KMS-11 (cell line): Measurements from ENCODE around the gene MACROD2.
"Not testable (repeated sequence)": the region's sequence is repeated elsewhere in the genome, so short reads cannot be mapped to it uniquely, and the experiment has no call there.

ENCODE experiments used
- H2AFZ ChIP-seq: fragments of 200-600 bp; sonication (generic); 2 replicates; pipeline ENCODE4 v1.6.1; 2016; ENCODE audit warnings: antibody characterized with exemption, mixed run types, low read depth
- H3K27ac ChIP-seq: fragments of 200-600 bp; sonication (generic); 2 replicates; pipeline ENCODE4 v1.6.1; 2016; ENCODE audit warnings: mild to moderate bottlenecking, mixed run types
- H3K27me3 ChIP-seq: fragments of 200-600 bp; sonication (generic); 2 replicates; pipeline ENCODE4 v1.6.1; 2017; ENCODE audit warnings: mild to moderate bottlenecking, low read depth, mixed run types, moderate library complexity; ENCODE audit not compliant: insufficient read depth
- H3K36me3 ChIP-seq: fragments of 200-600 bp; sonication (generic); 2 replicates; pipeline ENCODE4 v1.6.1; 2017; ENCODE audit warnings: mild to moderate bottlenecking, mixed run types; ENCODE audit not compliant: insufficient read depth
- H3K4me1 ChIP-seq: fragments of 200-600 bp; sonication (generic); 2 replicates; pipeline ENCODE4 v1.6.1; 2016; ENCODE audit warnings: mild to moderate bottlenecking, low read depth, mixed run types; ENCODE audit not compliant: poor library complexity, severe bottlenecking
- H3K4me2 ChIP-seq: fragments of 200-600 bp; sonication (generic); 2 replicates; pipeline ENCODE4 v1.7.0; 2016; ENCODE audit warnings: mild to moderate bottlenecking, mixed run types
- H3K4me3 ChIP-seq: fragments of 200-600 bp; sonication (generic); IDR thresholded peaks from 2 replicates; pipeline ENCODE4 v1.6.1; 2017; ENCODE audit warnings: low read depth, low read length, mixed read lengths; ENCODE audit not compliant: insufficient read depth
- H3K79me2 ChIP-seq: fragments of 200-600 bp; sonication (generic); 2 replicates; pipeline ENCODE4 v1.6.1; 2016; ENCODE audit warnings: low read depth, mixed run types; ENCODE audit not compliant: insufficient read depth
- H3K9ac ChIP-seq: fragments of 200-600 bp; sonication (generic); 2 replicates; pipeline ENCODE4 v1.6.1; 2016; ENCODE audit warnings: mild to moderate bottlenecking, mixed run types
- H4K20me1 ChIP-seq: fragments of 200-600 bp; sonication (generic); 2 replicates; pipeline ENCODE4 v1.6.1; 2016; ENCODE audit warnings: mild to moderate bottlenecking, mixed run types; ENCODE audit not compliant: insufficient read depth
- TF ChIP-seq, protein P1 (sequence below): fragments of 200-600 bp; sonication (generic); conservative IDR thresholded peaks from 2 replicates; pipeline ENCODE4 v1.6.1; 2017; ENCODE audit warnings: low read depth, mild to moderate bottlenecking, antibody characterized with exemption, low read length, moderate library complexity, mixed read lengths

MACROD2 gene

DNA sequence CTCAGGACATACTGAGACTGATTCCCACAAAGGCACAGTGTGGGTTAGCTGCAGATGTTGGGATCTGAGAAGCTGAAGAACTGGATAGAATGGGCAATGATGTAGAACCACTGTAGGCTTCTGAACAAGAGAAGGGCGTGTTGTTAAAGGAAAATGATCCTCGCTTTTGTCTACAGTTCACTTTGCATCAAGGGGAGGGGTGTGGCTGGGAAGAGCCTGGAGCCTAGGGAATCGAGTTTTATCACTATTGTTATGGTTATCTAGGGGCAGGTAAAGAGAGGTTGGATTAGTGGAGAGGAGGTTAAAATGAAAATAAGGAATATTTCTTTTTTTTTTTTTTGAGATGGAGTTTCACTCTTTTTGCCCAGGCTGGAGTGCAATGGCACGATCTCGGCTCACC is 1809.8 kb downstream of the MACROD2 start:
- no peaks in the 10 kb centered on the region for H4K20me1 ChIP-seq
- no peaks in the 10 kb centered on the region for H3K27me3 ChIP-seq
- TF ChIP-seq, protein P1, sequence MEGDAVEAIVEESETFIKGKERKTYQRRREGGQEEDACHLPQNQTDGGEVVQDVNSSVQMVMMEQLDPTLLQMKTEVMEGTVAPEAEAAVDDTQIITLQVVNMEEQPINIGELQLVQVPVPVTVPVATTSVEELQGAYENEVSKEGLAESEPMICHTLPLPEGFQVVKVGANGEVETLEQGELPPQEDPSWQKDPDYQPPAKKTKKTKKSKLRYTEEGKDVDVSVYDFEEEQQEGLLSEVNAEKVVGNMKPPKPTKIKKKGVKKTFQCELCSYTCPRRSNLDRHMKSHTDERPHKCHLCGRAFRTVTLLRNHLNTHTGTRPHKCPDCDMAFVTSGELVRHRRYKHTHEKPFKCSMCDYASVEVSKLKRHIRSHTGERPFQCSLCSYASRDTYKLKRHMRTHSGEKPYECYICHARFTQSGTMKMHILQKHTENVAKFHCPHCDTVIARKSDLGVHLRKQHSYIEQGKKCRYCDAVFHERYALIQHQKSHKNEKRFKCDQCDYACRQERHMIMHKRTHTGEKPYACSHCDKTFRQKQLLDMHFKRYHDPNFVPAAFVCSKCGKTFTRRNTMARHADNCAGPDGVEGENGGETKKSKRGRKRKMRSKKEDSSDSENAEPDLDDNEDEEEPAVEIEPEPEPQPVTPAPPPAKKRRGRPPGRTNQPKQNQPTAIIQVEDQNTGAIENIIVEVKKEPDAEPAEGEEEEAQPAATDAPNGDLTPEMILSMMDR = no peak
- H2AFZ ChIP-seq = no peak overlapping the region
- no peaks in the 10 kb centered on the region for H3K4me1 ChIP-seq
- no peak overlapping the region for H3K27ac ChIP-seq
- no peaks in the 10 kb centered on the region for H3K79me2 ChIP-seq
- H3K36me3 ChIP-seq = no peaks in the 10 kb centered on the region
- H3K4me3 ChIP-seq = no peak overlapping the region
- no peak overlapping the region for H3K4me2 ChIP-seq
- H3K9ac ChIP-seq = no peak overlapping the region

DNA sequence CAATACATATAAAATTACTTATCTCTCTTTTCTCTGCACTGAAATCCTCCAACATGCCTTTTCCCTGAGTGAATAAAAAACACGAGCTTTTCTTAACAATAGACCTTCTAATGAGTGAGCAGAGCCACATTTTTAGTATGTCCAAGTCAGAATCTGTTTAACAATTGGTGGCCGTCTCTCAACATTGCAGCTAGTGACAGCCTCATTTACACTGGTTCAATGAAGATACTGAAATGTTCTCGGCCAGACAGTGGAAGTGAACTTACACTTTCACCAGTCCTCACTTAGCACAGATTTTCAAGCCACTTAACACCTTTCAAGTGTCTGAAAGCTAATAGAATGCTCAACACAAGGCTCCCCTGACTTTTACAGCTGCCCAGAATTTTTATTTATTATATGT is 1810.8 kb downstream of the MACROD2 start:
- Histone ChIP-seq H3K4me3 (no peak overlapping the region), H4K20me1 (no peaks in the 10 kb centered on the region), H3K4me2 (no peak overlapping the region), H3K79me2 (no peaks in the 10 kb centered on the region), H3K36me3 (no peaks in the 10 kb centered on the region), H2AFZ (no peak overlapping the region), H3K27ac (no peak overlapping the region), H3K9ac (no peak overlapping the region), H3K27me3 (no peaks in the 10 kb centered on the region), H3K4me1 (no peaks in the 10 kb centered on the region)
- TF ChIP-seq, protein P1 = no peak

DNA sequence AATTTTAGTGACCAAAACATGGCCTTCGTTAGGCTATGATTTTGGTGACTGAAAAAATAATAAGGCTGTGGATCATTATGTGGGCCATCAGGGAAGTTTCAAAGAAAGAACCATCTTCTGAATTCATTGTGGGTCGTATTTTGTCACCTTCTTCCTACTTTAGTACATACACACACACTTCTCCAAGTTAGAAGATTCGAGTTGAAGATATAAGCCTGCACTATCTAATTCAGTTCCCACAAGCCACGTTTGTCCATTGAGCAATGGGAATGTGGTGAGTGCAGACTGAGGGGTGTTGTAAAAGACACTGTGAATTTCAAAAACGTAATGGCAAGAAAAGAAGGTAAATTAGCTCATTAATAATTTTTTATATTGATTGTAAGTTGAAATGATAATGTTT is 1812.0 kb downstream of the MACROD2 start:
- Histone ChIP-seq H3K27ac (no peak overlapping the region), H3K27me3 (no peaks in the 10 kb centered on the region), H3K79me2 (no peaks in the 10 kb centered on the region), H4K20me1 (no peaks in the 10 kb centered on the region), H3K4me2 (no peak overlapping the region), H3K4me1 (no peaks in the 10 kb centered on the region), H3K9ac (no peak overlapping the region), H3K4me3 (no peak overlapping the region), H2AFZ (no peak overlapping the region), H3K36me3 (no peaks in the 10 kb centered on the region)
- TF ChIP-seq, protein P1 = no peak

DNA sequence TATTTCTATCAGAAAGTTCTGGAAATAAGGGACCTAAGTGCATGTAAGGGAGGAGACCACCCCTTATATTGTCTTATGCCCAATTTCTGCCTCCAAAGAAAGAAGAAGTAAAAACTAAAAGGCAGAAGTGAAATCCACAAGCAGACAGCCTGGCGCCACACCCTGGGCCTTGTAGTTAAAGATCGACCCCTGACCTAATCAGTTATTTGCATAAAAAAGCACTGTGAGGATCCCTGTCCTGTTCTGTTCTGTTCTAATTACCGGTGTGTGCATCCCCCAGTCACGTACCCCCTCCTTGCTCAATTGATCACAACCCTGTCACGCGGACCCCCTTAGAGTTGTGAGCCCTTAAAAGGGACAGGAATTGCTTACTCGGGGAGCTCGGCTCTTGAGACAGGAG is 1812.5 kb downstream of the MACROD2 start:
- not testable (repeated sequence) for H3K27ac ChIP-seq, H3K4me2 ChIP-seq, H3K9ac ChIP-seq, H2AFZ ChIP-seq, H4K20me1 ChIP-seq, H3K79me2 ChIP-seq, H3K4me3 ChIP-seq, H3K36me3 ChIP-seq, H3K27me3 ChIP-seq, H3K4me1 ChIP-seq

DNA sequence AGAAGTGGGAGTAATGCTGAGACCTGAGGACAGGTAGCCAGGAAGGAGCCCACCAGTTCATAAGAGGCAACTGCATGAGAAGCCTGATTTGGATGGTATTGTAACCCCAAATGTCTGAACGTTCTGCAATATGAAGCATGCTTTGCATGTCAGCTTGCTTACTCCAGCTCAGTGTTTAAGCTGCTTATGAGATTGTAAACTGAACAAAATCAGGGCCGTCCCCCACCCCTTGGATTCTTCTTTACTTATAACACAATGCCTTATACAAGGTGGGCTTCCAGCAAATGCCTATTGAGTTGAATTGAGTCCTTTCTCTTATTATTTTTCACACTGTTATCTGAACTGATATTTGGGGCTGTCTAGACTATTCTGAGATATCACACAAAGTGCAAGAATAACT is 1816.6 kb downstream of the MACROD2 start:
- no peak overlapping the region for H3K4me2 ChIP-seq
- H3K27ac ChIP-seq = no peak overlapping the region
- H3K9ac ChIP-seq = no peak overlapping the region
- no peaks in the 10 kb centered on the region for H4K20me1 ChIP-seq
- no peaks in the 10 kb centered on the region for H3K36me3 ChIP-seq
- no peak overlapping the region for H3K4me3 ChIP-seq
- TF ChIP-seq, protein P1 = no peak
- H3K79me2 ChIP-seq = no peaks in the 10 kb centered on the region
- H2AFZ ChIP-seq = no peak overlapping the region
- no peaks in the 10 kb centered on the region for H3K4me1 ChIP-seq
- H3K27me3 ChIP-seq = no peaks in the 10 kb centered on the region
